Measurements from ENCODE around the gene PLPPR1. TPM values are rescaled to one million over a fixed set of nuclear protein-coding genes. Genes with fewer than 3 reads are reported as not detected.
A peak's percentile ranks its signal among the peaks of the same experiment; 100 is the strongest.

PLPPR1 gene
- total and polyA plus RNA-seq, 2 of the 13 experiments (the other 11 are each of a cell fraction or from before 2014, with no cell fraction given) = 16.0 to 84.7 TPM

DNA sequence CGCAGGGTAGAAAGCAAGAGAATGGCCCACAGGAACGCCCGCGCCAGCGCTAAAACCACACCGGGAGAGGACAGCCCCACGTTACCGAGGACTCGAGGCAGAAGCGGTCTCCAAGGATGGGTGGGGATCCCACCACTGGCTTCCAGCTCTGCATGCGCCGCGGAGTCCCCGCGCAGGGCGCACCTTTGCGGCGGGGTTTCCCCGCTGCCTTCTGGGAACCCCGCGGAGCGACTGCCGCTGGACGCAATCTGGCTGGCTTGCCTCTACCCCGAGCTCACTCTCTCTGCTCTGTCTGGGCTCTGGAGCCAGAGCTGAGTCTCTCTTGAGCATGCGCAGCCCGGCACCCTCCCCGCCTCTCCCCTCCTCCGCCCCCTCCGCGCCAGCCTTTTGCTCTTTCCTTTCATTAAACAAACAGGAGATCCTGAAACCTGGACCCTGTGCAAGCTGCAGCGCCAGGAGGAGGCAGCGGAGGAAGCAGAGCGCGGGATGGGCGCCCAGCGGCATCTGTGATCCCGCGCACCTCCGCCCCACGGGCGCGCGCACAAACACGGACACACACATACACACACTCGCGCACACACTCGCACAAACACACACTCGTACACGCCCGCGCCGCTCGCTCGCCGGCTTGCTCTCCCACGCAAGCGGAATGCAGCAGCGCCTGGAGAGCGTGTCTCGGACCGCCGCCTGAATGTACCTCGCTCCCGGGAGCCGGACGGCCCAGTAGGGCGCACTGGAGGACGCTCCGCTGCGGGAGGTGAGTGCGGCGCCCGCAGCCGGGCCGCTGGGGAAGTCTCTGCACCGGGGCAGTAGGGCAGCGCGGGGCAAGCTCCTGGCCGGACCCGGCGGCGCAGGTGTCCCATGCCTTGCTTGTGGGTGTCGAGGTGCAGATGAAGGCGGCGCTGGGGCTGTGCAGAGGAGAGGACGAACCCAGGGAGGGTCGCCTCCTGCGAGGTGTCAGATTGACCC is at the start of gene PLPPR1 (continued):
- TF ChIP-seq, protein P1, sequence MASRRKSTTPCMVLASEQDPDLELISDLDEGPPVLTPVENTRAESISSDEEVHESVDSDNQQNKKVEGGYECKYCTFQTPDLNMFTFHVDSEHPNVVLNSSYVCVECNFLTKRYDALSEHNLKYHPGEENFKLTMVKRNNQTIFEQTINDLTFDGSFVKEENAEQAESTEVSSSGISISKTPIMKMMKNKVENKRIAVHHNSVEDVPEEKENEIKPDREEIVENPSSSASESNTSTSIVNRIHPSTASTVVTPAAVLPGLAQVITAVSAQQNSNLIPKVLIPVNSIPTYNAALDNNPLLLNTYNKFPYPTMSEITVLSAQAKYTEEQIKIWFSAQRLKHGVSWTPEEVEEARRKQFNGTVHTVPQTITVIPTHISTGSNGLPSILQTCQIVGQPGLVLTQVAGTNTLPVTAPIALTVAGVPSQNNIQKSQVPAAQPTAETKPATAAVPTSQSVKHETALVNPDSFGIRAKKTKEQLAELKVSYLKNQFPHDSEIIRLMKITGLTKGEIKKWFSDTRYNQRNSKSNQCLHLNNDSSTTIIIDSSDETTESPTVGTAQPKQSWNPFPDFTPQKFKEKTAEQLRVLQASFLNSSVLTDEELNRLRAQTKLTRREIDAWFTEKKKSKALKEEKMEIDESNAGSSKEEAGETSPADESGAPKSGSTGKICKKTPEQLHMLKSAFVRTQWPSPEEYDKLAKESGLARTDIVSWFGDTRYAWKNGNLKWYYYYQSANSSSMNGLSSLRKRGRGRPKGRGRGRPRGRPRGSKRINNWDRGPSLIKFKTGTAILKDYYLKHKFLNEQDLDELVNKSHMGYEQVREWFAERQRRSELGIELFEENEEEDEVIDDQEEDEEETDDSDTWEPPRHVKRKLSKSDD (CRISPR knock-in tag; IDR thresholded peaks at IDR 0.05; ENCODE audit: low read depth) = 0 out of 2 replicates have a peak, but pooled peaks have one; percentile 10
- TF ChIP-seq ZFP1 (CRISPR knock-in tag; IDR thresholded peaks at IDR 0.05) = peak; percentile 65; the same call in 1 of the 2 replicates
- TF ChIP-seq, protein P2, sequence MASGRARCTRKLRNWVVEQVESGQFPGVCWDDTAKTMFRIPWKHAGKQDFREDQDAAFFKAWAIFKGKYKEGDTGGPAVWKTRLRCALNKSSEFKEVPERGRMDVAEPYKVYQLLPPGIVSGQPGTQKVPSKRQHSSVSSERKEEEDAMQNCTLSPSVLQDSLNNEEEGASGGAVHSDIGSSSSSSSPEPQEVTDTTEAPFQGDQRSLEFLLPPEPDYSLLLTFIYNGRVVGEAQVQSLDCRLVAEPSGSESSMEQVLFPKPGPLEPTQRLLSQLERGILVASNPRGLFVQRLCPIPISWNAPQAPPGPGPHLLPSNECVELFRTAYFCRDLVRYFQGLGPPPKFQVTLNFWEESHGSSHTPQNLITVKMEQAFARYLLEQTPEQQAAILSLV (CRISPR knock-in tag; IDR thresholded peaks at IDR 0.05; ENCODE audit: borderline replicate concordance) = no peak
- TF ChIP-seq SIN3B (IDR thresholded peaks at IDR 0.05; ENCODE audit: low read length) = no peak
- peak; percentile 23; the same call in 1 of the 2 replicates for TF ChIP-seq ZMAT3 (CRISPR knock-in tag; conservative IDR thresholded peaks at IDR 0.05)
- TF ChIP-seq ZNF343 (CRISPR knock-in tag; IDR thresholded peaks at IDR 0.05) = 0 out of 2 replicates have a peak, but pooled peaks have one; percentile 23
- TF ChIP-seq MIER3 (CRISPR knock-in tag; IDR thresholded peaks at IDR 0.05; ENCODE audit: borderline replicate concordance) = peak; percentile 22; the same call in 1 of the 2 replicates
- no peak; the same call in 1 of the 2 replicates for TF ChIP-seq ZNF317 (CRISPR knock-in tag; IDR thresholded peaks at IDR 0.05)
- 0 out of 2 replicates have a peak, but pooled peaks have one; percentile 11 for TF ChIP-seq MIER2 (CRISPR knock-in tag; IDR thresholded peaks at IDR 0.05)
- no peak for TF ChIP-seq NONO (IDR thresholded peaks at IDR 0.05)
- TF ChIP-seq NONO (CRISPR knock-in tag; conservative IDR thresholded peaks at IDR 0.05) = peak; percentile 63
- TF ChIP-seq, protein P3, sequence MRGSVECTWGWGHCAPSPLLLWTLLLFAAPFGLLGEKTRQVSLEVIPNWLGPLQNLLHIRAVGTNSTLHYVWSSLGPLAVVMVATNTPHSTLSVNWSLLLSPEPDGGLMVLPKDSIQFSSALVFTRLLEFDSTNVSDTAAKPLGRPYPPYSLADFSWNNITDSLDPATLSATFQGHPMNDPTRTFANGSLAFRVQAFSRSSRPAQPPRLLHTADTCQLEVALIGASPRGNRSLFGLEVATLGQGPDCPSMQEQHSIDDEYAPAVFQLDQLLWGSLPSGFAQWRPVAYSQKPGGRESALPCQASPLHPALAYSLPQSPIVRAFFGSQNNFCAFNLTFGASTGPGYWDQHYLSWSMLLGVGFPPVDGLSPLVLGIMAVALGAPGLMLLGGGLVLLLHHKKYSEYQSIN (CRISPR knock-in tag; IDR thresholded peaks at IDR 0.05; ENCODE audit: borderline replicate concordance) = no peak
- TF ChIP-seq CENPX (CRISPR knock-in tag; IDR thresholded peaks at IDR 0.05) = no peak
- TF ChIP-seq ZNF781 (CRISPR knock-in tag; IDR thresholded peaks at IDR 0.05; ENCODE audit: borderline replicate concordance, not compliant biosample characterization) = no peak
- TF ChIP-seq SOX6 (IDR thresholded peaks at IDR 0.05) = no peak
- TF ChIP-seq SOX6 (CRISPR knock-in tag; IDR thresholded peaks at IDR 0.05) = peak; percentile 25
- TF ChIP-seq ISL2 (CRISPR knock-in tag; IDR thresholded peaks at IDR 0.05) = peak; percentile 51; the same call in 1 of the 2 replicates
- peak; percentile 14; the same call in 1 of the 2 replicates for TF ChIP-seq ZNF275 (CRISPR knock-in tag; IDR thresholded peaks at IDR 0.05; ENCODE audit: borderline replicate concordance)
- peak; percentile 13; the same call in 1 of the 2 replicates for TF ChIP-seq KDM4B (CRISPR knock-in tag; IDR thresholded peaks at IDR 0.05)
- no peak for TF ChIP-seq MLX (CRISPR knock-in tag; IDR thresholded peaks at IDR 0.05)
